PC-3 (cell line): ENCODE results near the gene ADAMTS17. TPM values are rescaled to one million over a fixed set of nuclear protein-coding genes. Genes with fewer than 3 reads are reported as not detected.
A peak's percentile ranks its signal among the peaks of the same experiment; 100 is the strongest.

Source experiments
- ATAC-seq: fragments of 200-7000 bp; cut with Tn5 transposase; 2 replicates; pipeline ENCODE4 v1.9.1; 2020; ENCODE audit warnings: mild to moderate bottlenecking, moderate library complexity
- BruUV-seq: library from RNA; stranded (reverse); fragments of 400-500 nt; replicated peaks from 2 replicates; lab custom pipeline; 2021; lab: Mats Ljungman, UMichigan
- CTCF ChIA-PET: fragments of 300-600 bp; sonication (Branson Sonifier 250); formaldehyde crosslinking; loops from one replicate; lab custom pipeline; 2022; ENCODE audit warnings: antibody characterized with exemption; lab: Charles Lee
- POLR2A ChIA-PET: fragments of 300-600 bp; sonication (Branson Sonifier 250); formaldehyde crosslinking; loops from one replicate; lab custom pipeline; 2022; ENCODE audit warnings: antibody characterized with exemption; ENCODE audit not compliant: unreplicated experiment; lab: Charles Lee
- DNase-seq: peaks from one replicate; pipeline ENCODE4 v3.0.0-alpha.2; 2015
- H2AFZ ChIP-seq: fragments of 300-600 bp; sonication (generic); 2 replicates; pipeline ENCODE4 v1.6.0; 2016; ENCODE audit warnings: antibody characterized with exemption, low read length
- H3F3A ChIP-seq: fragments of 300-600 bp; sonication (generic); one replicate; pipeline ENCODE4 v1.6.0; 2017; ENCODE audit warnings: antibody characterized with exemption, low read length, control low read depth, mild to moderate bottlenecking; ENCODE audit not compliant: unreplicated experiment
- H3K27ac ChIP-seq: fragments of 300-600 bp; sonication (generic); 2 replicates; pipeline ENCODE4 v1.5.1; 2016; ENCODE audit warnings: mild to moderate bottlenecking, low read length
- H3K27me3 ChIP-seq: fragments of 300-600 bp; sonication (generic); 2 replicates; pipeline ENCODE4 v1.6.1; 2016; ENCODE audit warnings: low read length, mixed read lengths
- H3K36me3 ChIP-seq: fragments of 300-600 bp; sonication (generic); 2 replicates; pipeline ENCODE4 v1.6.1; 2016; ENCODE audit warnings: low read depth, mixed run types, low read length, mixed read lengths
- H3K4me1 ChIP-seq: fragments of 300-600 bp; sonication (generic); 2 replicates; pipeline ENCODE4 v1.5.1; 2016; ENCODE audit warnings: low read length; ENCODE audit not compliant: insufficient read depth
- H3K4me2 ChIP-seq: fragments of 300-600 bp; sonication (generic); 2 replicates; pipeline ENCODE4 v1.6.0; 2016; ENCODE audit warnings: low read length
- H3K4me3 ChIP-seq: fragments of 300-600 bp; sonication (generic); 2 replicates; pipeline ENCODE4 v1.5.1; 2016; ENCODE audit warnings: mild to moderate bottlenecking, low read length, mixed read lengths
- H3K79me2 ChIP-seq: fragments of 300-600 bp; sonication (generic); 2 replicates; pipeline ENCODE4 v1.6.1; 2017; ENCODE audit warnings: low read length, mixed read lengths
- H3K9ac ChIP-seq: fragments of 300-600 bp; sonication (generic); 2 replicates; pipeline ENCODE4 v1.6.0; 2016; ENCODE audit warnings: mild to moderate bottlenecking, low read length
- H3K9me2 ChIP-seq: fragments of 300-600 bp; sonication (generic); replicated peaks from 2 replicates; pipeline ENCODE4 v1.6.1; 2016; ENCODE audit warnings: mixed run types, low read length, mixed read lengths
- H3K9me3 ChIP-seq: fragments of 300-600 bp; sonication (generic); 2 replicates; pipeline ENCODE4 v1.6.1; 2016; ENCODE audit warnings: low read length, mixed read lengths
- H4K20me1 ChIP-seq: fragments of 300-600 bp; sonication (generic); 2 replicates; pipeline ENCODE4 v1.6.1; 2016; ENCODE audit warnings: low read length, mixed read lengths
- CTCF ChIP-seq: fragments of 300-600 bp; sonication (generic); conservative IDR thresholded peaks from 2 replicates; pipeline ENCODE4 v1.5.1; 2017; ENCODE audit warnings: antibody characterized with exemption, low read depth, mild to moderate bottlenecking, low read length
- EZH2 ChIP-seq: fragments of 300-600 bp; sonication (generic); IDR thresholded peaks from one replicate; pipeline ENCODE4 v1.6.1; 2017; ENCODE audit warnings: antibody characterized with exemption, mild to moderate bottlenecking, low read length; ENCODE audit not compliant: unreplicated experiment
- EZH2phosphoT487 ChIP-seq: fragments of 300-600 bp; sonication (generic); IDR thresholded peaks from 2 replicates; pipeline ENCODE4 v1.6.1; 2018; ENCODE audit warnings: mild to moderate bottlenecking, antibody characterized with exemption, low read length, borderline replicate concordance
- intact Hi-C: fragments of 100-400 bp; cut with micrococcal nuclease; formaldehyde crosslinking; loops from 2 replicates; pipeline ENCODE4 v1.9.0; 2023
- total RNA-seq: library from RNA; depleted of rRNA; stranded (reverse); fragments of >200 nt; gene quantifications from 2 replicates; pipeline ENCODE4 v1.2.3, GENCODE V29; 2014

The ADAMTS17 gene
- total RNA-seq, 1 experiment from 2014 or later = 6.9 TPM

GRCh38 chr15:100129677-100130076 lies 212.1 kb downstream of the ADAMTS17 start:
- ATAC-seq (no peak), DNase-seq (peak; percentile 14)
- Histone ChIP-seq H3K9me2 (no peaks in the 10 kb centered on the region), H3K4me2 (no peak overlapping the region), H3F3A (no peaks in the 10 kb centered on the region), H3K36me3 (no peaks in the 10 kb centered on the region), H4K20me1 (no peaks in the 10 kb centered on the region), H3K4me1 (peaks cover 6% of the 10 kb centered on the region; the same call in 1 of the 2 replicates), H3K79me2 (no peaks in the 10 kb centered on the region), H3K9ac (no peak overlapping the region), H3K27ac (no peak overlapping the region), H3K4me3 (no peak overlapping the region), H3K27me3 (no peaks in the 10 kb centered on the region), H2AFZ (no peak overlapping the region), H3K9me3 (no peaks in the 10 kb centered on the region)
- BruUV-seq = no TSS peak
- intact Hi-C loops = loop anchor here (2.0 kb wide), 1 partner anchor 201 kb away; no protein-coding TSS in a partner anchor
- ChIA-PET CTCF (no interaction called here), POLR2A (no interaction called here)
- TF ChIP-seq EZH2phosphoT487 = no peak
- TF ChIP-seq EZH2 = no peak
- no peak for TF ChIP-seq CTCF

GRCh38 chr15:100125401-100126191 lies 216.2 kb downstream of the ADAMTS17 start:
- peaks cover 17% of the 10 kb centered on the region for H3K4me1 ChIP-seq
- H3K27ac ChIP-seq = no peak overlapping the region
- no peak overlapping the region for H3K4me2 ChIP-seq
- CTCF ChIA-PET = no interaction called here
- H3K9me2 ChIP-seq = no peaks in the 10 kb centered on the region
- H3K9ac ChIP-seq = no peak overlapping the region
- DNase-seq = no peak
- intact Hi-C loops = no loop called here
- H3F3A ChIP-seq = no peaks in the 10 kb centered on the region
- H3K27me3 ChIP-seq = no peaks in the 10 kb centered on the region
- BruUV-seq = no TSS peak
- TF ChIP-seq CTCF (no peak), EZH2 (no peak), EZH2phosphoT487 (no peak)
- POLR2A ChIA-PET = no interaction called here
- H3K9me3 ChIP-seq = peaks cover 8% of the 10 kb centered on the region; the same call in 1 of the 2 replicates
- H2AFZ ChIP-seq = no peak overlapping the region
- no peaks in the 10 kb centered on the region for H3K79me2 ChIP-seq
- H3K36me3 ChIP-seq = peaks cover 5% of the 10 kb centered on the region
- no peak overlapping the region for H3K4me3 ChIP-seq
- ATAC-seq = no peak
- H4K20me1 ChIP-seq = no peaks in the 10 kb centered on the region

- H3K36me3 ChIP-seq = peaks cover 5% of the 10 kb centered on the region
- BruUV-seq = no TSS peak
- CTCF ChIA-PET = no interaction called here
- no peak overlapping the region for H3K4me2 ChIP-seq
- intact Hi-C loops = no loop called here
- H2AFZ ChIP-seq = no peak overlapping the region
- H3K9me2 ChIP-seq = no peaks in the 10 kb centered on the region
- no peaks in the 10 kb centered on the region for H4K20me1 ChIP-seq
- DNase-seq (no peak), ATAC-seq (no peak)
- no peak overlapping the region for H3K9ac ChIP-seq
- peaks cover 8% of the 10 kb centered on the region; the same call in 1 of the 2 replicates for H3K9me3 ChIP-seq
- H3K4me3 ChIP-seq = no peak overlapping the region
- H3K27ac ChIP-seq = no peak overlapping the region
- no peaks in the 10 kb centered on the region for H3K27me3 ChIP-seq
- H3K4me1 ChIP-seq = peaks cover 17% of the 10 kb centered on the region
- TF ChIP-seq EZH2phosphoT487 (no peak), CTCF (no peak), EZH2 (no peak)
- no peaks in the 10 kb centered on the region for H3F3A ChIP-seq
- H3K79me2 ChIP-seq = no peaks in the 10 kb centered on the region
- POLR2A ChIA-PET = no interaction called here
These were observed 216.8 kb downstream of the ADAMTS17 start for GRCh38 chr15:100124936-100125335.
